Choroid plexus epithelial cell (primary cell): ENCODE measurements around the gene PHF2.

Experiments
- DNase-seq: peaks from one replicate; pipeline ENCODE4 v3.0.0-alpha.2; 2010; ENCODE audit warnings: low read depth
- H3K4me3 ChIP-seq: 2 replicates; pipeline ENCODE4 v1.5.1; 2011; ENCODE audit warnings: low read depth, mild to moderate bottlenecking, control low read depth, low read length, moderate library complexity
- TF ChIP-seq, protein P1 (sequence below): conservative IDR thresholded peaks from 2 replicates; pipeline ENCODE4 v1.5.1; 2011; ENCODE audit warnings: low read depth, mild to moderate bottlenecking, control low read depth, inconsistent platforms, low read length, moderate library complexity

Gene PHF2

DNA sequence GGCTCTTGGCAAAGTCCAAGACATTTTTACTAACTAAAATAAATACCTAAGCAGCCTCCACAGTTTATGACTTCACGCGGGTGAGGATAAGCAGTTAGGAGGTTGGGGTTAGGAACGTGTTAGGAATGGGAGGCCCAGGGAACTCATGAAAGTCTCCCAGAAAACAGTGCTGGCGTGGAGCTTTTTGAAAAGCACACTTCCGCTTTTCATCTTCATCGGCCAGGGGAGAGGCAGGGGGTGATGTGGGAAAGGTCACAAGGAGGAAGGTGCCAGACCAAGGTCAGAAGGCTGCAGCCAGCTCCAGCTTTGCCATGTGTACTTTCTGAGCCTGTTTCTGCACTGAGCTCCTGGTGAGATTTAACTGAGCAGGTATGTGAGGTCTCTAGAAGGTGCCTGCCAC, 149.0 kb downstream of the PHF2 start:
- TF ChIP-seq, protein P1, sequence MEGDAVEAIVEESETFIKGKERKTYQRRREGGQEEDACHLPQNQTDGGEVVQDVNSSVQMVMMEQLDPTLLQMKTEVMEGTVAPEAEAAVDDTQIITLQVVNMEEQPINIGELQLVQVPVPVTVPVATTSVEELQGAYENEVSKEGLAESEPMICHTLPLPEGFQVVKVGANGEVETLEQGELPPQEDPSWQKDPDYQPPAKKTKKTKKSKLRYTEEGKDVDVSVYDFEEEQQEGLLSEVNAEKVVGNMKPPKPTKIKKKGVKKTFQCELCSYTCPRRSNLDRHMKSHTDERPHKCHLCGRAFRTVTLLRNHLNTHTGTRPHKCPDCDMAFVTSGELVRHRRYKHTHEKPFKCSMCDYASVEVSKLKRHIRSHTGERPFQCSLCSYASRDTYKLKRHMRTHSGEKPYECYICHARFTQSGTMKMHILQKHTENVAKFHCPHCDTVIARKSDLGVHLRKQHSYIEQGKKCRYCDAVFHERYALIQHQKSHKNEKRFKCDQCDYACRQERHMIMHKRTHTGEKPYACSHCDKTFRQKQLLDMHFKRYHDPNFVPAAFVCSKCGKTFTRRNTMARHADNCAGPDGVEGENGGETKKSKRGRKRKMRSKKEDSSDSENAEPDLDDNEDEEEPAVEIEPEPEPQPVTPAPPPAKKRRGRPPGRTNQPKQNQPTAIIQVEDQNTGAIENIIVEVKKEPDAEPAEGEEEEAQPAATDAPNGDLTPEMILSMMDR, result no peak
- no peak overlapping the region for H3K4me3 ChIP-seq
- DNase-seq, result no peak

DNA sequence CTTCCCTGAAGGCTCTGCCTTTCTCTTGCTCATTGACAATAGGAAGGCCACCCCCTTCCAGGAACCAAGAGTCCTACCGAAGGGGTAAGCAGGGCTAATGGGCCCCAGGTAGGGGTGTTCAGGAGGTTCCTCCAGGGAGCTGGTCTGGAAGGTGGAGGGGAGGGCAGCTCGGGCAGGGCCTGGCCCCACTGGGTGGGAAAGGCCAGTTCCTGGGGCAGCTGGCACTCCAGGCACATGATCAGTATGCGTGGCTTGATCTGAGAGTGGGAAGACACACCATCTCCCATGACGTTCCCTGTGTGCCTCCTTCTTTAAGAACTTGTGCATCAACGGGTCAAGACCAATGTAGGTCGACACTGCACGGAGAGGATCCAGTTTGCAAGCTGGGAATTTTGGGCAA, 149.8 kb downstream of the PHF2 start:
- no peak overlapping the region for H3K4me3 ChIP-seq
- DNase-seq, result no peak
- TF ChIP-seq, protein P1, result no peak
